Measurements from ENCODE around the gene STK39.

STK39 gene

DNA sequence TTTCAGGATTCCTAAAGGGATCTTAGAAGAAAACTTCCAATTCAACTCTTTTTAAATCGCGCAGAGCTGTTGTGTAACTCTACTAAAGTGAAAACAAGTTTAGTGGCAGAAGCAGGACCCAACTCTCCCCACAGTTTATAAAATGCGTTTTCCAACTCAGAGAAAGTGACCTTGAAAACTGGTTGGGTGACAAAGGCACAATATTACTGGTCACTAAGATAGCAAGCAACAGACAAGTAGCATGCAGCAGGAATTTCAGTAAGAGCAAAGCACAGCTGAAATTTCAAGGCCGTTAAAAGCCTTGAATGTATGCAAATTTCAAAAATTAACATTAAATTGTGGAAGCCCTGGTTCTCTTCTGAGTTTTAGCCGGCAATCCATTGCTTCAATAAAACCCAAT is 66.9 kb downstream of the STK39 start:
- no peak for DNase-seq (ENCODE audit: low read depth)
- H3K4me3 ChIP-seq (ENCODE audit: low read length), result no peak overlapping the region
- TF ChIP-seq, protein P1, sequence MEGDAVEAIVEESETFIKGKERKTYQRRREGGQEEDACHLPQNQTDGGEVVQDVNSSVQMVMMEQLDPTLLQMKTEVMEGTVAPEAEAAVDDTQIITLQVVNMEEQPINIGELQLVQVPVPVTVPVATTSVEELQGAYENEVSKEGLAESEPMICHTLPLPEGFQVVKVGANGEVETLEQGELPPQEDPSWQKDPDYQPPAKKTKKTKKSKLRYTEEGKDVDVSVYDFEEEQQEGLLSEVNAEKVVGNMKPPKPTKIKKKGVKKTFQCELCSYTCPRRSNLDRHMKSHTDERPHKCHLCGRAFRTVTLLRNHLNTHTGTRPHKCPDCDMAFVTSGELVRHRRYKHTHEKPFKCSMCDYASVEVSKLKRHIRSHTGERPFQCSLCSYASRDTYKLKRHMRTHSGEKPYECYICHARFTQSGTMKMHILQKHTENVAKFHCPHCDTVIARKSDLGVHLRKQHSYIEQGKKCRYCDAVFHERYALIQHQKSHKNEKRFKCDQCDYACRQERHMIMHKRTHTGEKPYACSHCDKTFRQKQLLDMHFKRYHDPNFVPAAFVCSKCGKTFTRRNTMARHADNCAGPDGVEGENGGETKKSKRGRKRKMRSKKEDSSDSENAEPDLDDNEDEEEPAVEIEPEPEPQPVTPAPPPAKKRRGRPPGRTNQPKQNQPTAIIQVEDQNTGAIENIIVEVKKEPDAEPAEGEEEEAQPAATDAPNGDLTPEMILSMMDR (IDR thresholded peaks at IDR 0.05; ENCODE audit: insufficient read depth, low read depth, low read length, missing control alignments), result no peak

DNA sequence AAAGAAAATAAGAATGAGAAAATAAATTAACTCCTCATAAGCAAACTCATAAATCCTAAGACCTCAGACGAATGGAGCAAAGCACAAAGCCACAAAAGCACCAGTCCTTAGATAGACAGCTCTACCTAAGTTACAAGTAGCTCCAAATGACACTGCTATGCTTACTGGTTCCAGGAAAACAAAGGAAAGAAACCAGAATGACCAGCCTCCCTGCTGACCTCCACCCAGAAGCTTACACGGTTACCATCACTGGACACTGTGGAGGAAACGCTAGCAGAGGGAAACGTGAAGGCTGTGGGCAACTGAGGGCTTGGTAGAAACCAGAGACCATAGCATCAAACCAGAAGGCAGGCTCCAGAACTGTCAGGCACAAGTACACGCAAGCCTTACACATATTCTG is 67.8 kb downstream of the STK39 start:
- no peak overlapping the region for H3K4me3 ChIP-seq (ENCODE audit: low read length)
- TF ChIP-seq, protein P1 (IDR thresholded peaks at IDR 0.05; ENCODE audit: insufficient read depth, low read depth, low read length, missing control alignments), result no peak
- DNase-seq (ENCODE audit: low read depth), result no peak

DNA sequence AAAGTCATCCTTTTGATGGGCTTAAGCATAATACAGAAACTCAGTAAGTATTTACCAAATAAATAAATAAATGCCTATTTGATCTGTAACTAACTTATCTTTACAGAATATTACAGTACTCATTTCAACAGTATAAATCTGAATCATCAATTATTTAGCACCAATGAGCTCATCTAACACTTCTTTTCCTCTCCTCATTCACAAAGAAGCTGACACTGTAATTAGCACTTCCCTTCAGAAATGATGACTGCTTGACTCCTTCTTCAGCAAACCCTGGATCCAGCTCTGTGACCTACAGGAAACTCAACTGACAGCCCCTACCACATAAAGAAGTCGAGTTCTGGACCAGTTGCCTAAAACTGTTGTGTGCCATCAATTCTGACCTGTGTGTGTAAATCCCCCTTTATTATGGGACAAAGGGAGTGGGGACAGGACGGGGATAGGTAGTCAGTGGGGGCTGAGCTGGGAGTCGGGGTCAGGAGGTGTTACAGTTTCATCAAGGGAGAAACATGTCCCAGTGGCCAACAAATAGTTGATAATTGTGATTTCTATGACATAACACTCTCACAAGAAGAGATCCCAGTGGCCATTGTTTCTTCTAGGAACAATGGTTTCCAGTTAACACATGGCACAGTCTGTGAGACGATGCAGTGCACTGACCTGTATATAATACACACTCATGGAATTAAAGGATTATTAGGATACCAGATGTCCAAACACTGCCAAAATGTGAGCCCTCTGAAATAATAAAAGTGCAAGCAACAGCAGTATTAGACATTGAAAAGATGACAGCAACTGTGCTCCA is 68.7 kb downstream of the STK39 start:
- no peak for DNase-seq (ENCODE audit: low read depth)
- TF ChIP-seq, protein P1 (IDR thresholded peaks at IDR 0.05; ENCODE audit: insufficient read depth, low read depth, low read length, missing control alignments), result no peak
- H3K4me3 ChIP-seq (ENCODE audit: low read length), result no peak overlapping the region

DNA sequence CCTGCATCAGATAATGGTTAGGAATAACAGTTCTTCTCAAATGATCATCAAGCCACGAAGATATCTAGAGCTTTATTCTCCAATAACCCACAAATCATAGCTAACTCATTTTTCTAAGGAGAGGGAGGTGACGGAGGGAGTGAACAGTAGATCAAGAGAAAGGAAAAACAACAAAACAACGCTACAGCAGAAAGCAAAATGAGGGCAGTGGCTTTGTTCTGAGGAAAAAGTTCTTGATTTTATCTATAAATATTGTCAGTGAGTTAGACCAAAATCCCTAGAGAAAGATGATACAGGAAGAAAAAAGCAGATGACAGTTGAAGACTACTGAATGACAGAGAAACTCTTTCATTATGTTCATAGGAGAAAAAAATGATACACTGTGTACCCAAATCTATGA is 71.0 kb downstream of the STK39 start:
- TF ChIP-seq, protein P1 (IDR thresholded peaks at IDR 0.05; ENCODE audit: insufficient read depth, low read depth, low read length, missing control alignments), result no peak
- no peak for DNase-seq (ENCODE audit: low read depth)
- no peak overlapping the region for H3K4me3 ChIP-seq (ENCODE audit: low read length)

DNA sequence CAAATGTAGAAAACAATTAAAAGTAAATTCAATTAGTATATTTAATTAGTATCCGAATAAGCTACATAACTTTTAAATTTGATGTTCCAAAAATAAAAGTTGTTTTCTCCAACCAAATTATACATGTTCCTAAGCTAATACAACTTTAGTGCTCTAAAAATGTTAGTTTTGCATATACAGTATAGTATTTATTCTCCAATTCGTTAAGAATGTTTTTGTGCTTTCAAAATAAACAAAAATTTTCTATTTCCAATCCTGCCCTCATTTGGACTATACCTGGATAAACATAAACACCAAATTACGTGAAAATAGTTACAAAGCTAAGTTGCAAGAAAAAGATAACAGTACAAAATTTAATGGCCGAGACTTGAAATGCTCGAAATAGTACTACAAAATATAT is 71.9 kb downstream of the STK39 start:
- DNase-seq (ENCODE audit: low read depth), result no peak
- no peak overlapping the region for H3K4me3 ChIP-seq (ENCODE audit: low read length)
- TF ChIP-seq, protein P1 (IDR thresholded peaks at IDR 0.05; ENCODE audit: insufficient read depth, low read depth, low read length, missing control alignments), result no peak

DNA sequence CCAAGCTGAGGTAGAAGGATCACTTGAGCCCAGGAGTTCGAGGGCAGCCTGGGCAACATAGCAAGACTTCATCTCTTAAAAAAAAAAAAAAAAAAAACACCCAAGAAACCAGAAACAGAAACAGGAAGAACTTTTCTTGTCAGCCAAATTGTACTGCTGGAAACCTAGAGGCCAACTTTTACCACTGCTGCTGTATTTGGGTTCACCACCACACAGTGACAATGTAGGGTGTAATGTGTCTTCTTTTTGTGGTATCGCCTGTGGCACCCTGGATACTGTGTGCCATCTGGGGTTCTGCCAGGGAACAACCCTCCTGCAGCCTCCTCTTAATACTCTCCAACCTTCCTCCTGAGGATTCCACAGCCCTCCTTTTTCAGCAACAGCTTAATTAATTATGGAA is 72.6 kb downstream of the STK39 start:
- TF ChIP-seq, protein P1 (IDR thresholded peaks at IDR 0.05; ENCODE audit: insufficient read depth, low read depth, low read length, missing control alignments), result no peak
- H3K4me3 ChIP-seq (ENCODE audit: low read length), result no peak overlapping the region
- no peak for DNase-seq (ENCODE audit: low read depth)

DNA sequence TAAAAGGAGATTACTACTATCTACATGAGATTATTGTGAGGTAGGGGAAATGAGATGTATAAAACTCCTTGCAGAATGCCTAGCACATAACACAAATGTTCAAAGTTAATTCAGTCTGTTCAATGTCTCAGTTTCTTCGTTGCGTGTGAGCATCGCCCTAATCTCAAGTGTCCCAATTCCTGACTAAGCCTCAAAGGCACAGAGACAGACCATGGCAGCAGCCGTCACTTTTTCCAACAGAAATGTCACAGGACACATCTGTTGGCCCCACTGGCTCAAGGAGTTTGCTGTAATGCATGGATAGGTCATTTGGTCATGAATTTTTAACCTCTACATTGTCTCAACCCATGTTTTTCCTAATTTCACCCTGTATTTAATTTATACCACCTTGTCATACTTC is 75.3 kb downstream of the STK39 start:
- DNase-seq (ENCODE audit: low read depth), result no peak
- H3K4me3 ChIP-seq (ENCODE audit: low read length), result no peak overlapping the region
- TF ChIP-seq, protein P1 (IDR thresholded peaks at IDR 0.05; ENCODE audit: insufficient read depth, low read depth, low read length, missing control alignments), result no peak

Data from epithelial cell of esophagus (primary cell).